Activated T-helper 17 cell treated with anti-CD3 and anti-CD28 coated beads, Interleukin-2, amount 50 U/mL, for 72 hours (primary cell): Measurements from ENCODE around the gene GLYR1. TPM values are rescaled to one million over a fixed set of nuclear protein-coding genes. Genes with fewer than 3 reads are reported as not detected.
"Not testable (repeated sequence)": the region's sequence is repeated elsewhere in the genome, so short reads cannot be mapped to it uniquely, and the experiment has no call there.

ENCODE experiments used
- ATAC-seq: fragments of 150-1000 bp; cut with Tn5 transposase; replicated peaks from 2 replicates; pipeline ENCODE4 v1.10.0; 2021; ENCODE audit warnings: mild to moderate bottlenecking, moderate library complexity
- H3K27ac Mint-ChIP-seq: one replicate; pipeline ENCODE4 v1.8.0; 2022; ENCODE audit warnings: mixed read lengths
- H3K27me3 Mint-ChIP-seq: one replicate; pipeline ENCODE4 v1.8.0; 2022; ENCODE audit warnings: mixed read lengths
- H3K36me3 Mint-ChIP-seq: one replicate; pipeline ENCODE4 v1.8.0; 2022; ENCODE audit warnings: low read depth, mild to moderate bottlenecking, mixed read lengths
- H3K4me1 Mint-ChIP-seq: one replicate; pipeline ENCODE4 v1.8.0; 2022; ENCODE audit warnings: mixed read lengths
- H3K4me3 Mint-ChIP-seq: one replicate; pipeline ENCODE4 v1.8.0; 2022; ENCODE audit warnings: mild to moderate bottlenecking, mixed read lengths
- H3K9me3 Mint-ChIP-seq: one replicate; pipeline ENCODE4 v1.8.0; 2022; ENCODE audit warnings: mixed read lengths
- total RNA-seq, 2 donors: library from RNA; stranded (reverse); gene quantifications; one replicate each; pipeline ENCODE4 v1.2.3, GENCODE V29; 2022

The GLYR1 gene
- 10 to 100 TPM; 57.8 to 97.2 TPM for total RNA-seq

DNA sequence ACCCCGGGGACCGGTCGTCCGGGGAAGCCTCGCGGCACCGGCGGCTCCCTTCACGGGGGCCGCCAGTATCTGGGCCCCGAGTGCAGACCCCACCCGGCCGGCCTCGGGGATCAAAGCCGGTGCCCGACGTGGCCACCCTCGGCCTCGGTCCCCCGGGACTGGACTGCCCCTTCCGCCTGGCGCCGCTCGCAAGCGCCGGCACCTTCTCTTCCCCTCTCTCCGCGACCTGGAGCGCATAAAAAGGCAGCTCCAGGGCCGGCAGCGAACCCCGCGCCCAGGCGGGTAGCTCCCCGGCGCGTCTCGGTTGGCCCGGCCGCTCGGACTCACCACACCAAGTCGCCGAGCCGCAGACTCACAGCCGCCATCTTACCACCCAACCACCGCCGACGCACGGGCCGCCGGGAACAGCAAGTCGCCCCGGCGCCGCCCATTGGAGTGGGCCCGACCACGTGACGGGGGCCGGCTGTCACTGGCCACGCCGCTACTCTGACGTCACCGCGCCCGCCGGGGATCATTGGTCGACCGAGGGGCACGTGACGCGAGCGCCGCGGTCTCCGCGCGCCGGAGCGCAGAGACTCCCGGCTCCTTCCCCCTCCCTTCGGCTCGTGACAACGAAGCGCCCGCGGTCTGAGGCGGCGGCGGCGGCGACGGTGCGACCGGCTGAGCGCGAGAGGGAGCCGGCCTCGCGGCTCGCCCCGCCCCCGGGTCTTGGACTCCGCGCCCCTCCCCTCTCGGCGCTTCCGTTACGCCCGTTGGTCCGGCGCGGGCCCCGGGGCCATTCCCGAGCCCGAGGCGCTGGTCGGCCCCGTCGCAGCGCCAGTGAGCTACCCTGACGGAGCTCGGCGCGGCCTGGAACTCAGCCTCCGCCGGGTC, at the start of gene GLYR1, which contains the start of gene UBN1:
Gene GLYR1 (minus strand): TSS at position 388 of the 873 bp plus-strand sequence. CDS start 23 bp downstream, at position 365.
Gene UBN1 (plus strand): TSS at position 581 of the 873 bp plus-strand sequence. CDS start 5,437 bp downstream, outside the sequence.
- Mint-ChIP-seq H3K27ac (peak within 1 kb of the TSS; percentile 85), H3K36me3 (peaks cover 46% of the 10 kb centered on the region), H3K4me3 (peak within 1 kb of the TSS; percentile 86), H3K4me1 (peaks cover 40% of the 10 kb centered on the region), H3K9me3 (no peaks in the 10 kb centered on the region), H3K27me3 (no peaks in the 10 kb centered on the region)
- ATAC-seq: peak; percentile 95

DNA sequence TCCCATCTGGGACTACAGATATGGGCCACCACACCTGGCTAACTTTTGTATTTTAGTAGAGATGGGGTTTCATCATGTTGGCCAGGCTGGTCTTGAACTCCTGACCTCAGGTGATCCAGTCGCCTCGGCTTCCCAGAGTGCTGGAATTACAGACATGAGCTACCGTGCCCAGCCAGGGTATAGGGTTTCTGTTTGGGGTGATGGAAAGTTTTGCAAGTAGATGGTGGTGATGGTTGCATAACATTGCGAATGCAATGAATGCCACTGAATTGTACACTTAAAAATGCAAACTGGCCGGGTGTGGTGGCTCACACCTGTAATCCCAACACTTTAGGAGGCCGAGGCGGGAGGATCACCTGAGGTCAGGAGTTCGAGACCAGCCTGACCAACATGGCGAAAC, 49.7 kb upstream of the GLYR1 start:
- not testable (repeated sequence) for H3K36me3 Mint-ChIP-seq, H3K9me3 Mint-ChIP-seq, ATAC-seq, H3K4me1 Mint-ChIP-seq, H3K4me3 Mint-ChIP-seq, H3K27me3 Mint-ChIP-seq, H3K27ac Mint-ChIP-seq

DNA sequence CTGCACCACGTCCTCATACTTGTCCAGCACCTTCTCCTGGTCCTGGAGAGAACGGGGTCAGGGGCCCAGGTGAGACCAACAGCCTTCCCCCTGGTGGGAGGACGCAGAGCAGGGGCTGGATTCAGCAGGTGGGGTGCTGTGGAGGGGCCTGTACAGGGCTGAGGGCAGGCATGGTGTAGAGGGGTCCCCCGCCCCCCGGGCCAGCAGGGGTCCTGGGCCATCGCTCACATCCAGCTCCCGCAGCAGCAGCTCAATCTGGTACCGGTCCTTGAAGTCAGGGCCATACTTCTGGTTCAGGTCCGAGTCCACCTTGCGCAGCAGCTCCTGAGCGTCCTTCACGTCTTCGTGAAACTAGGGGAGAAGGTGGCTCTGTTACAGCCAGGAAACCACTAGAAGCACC, 48.3 kb upstream of the GLYR1 start:
- no peak for ATAC-seq
- Mint-ChIP-seq H3K4me3 (no peak overlapping the region), H3K36me3 (no peaks in the 10 kb centered on the region), H3K9me3 (no peaks in the 10 kb centered on the region), H3K27me3 (no peaks in the 10 kb centered on the region), H3K4me1 (no peaks in the 10 kb centered on the region), H3K27ac (no peak overlapping the region)

DNA sequence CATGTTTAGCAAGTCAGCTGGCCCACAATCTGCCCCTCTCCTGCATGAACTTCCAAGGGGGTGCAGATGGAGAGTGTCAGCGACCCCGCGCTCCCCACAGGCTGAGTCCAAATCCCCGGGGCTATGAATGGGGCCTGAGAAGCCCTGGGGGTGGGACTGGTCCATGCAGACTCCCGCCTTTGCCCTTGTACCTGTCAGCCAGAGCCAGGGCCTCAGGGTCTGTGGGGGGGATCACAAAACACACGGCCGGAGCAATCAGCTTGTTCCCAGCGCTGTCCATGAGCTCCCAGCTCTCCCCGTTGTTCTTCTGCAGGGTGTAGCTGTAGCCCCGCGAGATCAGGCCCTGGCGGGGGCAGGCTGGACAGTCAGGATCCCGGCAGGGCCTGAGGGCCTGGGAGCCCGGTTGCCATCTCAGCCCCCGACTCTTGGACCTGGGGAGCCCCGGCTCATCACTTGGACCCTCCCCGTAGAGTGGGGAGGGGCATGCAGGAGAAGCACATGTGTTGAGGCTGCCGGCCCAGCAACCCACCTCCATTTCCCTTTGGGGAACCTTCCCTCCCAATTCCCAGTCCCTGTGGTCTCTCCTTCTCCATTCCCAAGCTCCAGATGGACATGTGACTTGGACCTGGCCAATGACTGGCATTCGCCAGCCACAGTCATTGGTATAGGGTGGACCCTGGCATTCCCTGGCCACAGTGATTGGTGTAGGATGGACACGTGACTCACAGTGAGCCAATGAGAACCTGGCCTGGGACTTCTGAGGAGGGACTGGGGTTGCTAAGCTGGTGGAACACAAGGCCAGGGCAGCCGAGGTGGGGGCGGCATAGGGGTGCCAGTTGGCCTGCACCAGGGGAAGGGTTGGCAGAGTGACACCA, 47.4 kb upstream of the GLYR1 start:
- Mint-ChIP-seq H3K27ac (no peak overlapping the region), H3K4me1 (no peaks in the 10 kb centered on the region), H3K36me3 (no peaks in the 10 kb centered on the region), H3K4me3 (no peak overlapping the region), H3K27me3 (no peaks in the 10 kb centered on the region), H3K9me3 (no peaks in the 10 kb centered on the region)
- ATAC-seq: peak; percentile 26

DNA sequence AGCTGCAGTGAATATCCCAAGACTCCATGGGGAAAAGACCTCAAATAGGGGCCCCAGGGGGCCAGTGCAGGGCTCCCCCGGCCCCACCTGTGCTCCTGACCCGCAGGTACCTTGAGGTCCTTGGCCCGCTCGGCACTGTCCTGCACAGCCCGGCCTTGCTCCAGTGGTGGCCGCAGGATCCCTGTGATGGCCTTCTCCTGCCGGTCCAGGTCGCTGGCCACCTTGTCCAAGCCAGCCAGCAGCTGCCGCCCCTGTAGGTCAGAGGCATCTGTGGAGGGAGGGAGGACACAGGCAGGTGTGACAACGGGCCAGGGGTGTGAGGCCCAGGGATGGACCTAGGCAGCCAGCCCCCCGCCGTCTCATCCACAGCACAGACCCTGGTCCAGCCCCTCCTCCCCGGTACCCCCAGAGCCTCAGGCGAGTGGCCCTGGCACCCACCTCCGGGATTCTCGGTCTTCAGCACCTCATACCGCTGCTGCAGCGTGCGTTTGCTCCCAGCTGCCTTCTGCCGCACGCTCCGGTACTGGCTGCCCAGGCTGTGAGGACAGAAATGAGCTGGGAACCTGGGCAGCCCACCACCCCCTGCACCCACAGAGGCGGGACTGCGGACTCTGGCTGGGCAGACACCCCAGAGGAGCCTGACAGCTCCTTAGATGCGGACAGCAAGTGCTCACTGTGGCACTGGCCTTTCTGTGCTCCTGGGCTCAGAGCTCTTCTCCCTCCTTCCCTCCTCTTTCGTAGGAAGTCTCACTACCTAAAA, 46.2 kb upstream of the GLYR1 start:
- Mint-ChIP-seq H3K9me3 (no peaks in the 10 kb centered on the region), H3K27me3 (no peaks in the 10 kb centered on the region), H3K4me3 (no peak overlapping the region), H3K36me3 (no peaks in the 10 kb centered on the region), H3K27ac (no peak overlapping the region), H3K4me1 (no peaks in the 10 kb centered on the region)
- no peak for ATAC-seq

DNA sequence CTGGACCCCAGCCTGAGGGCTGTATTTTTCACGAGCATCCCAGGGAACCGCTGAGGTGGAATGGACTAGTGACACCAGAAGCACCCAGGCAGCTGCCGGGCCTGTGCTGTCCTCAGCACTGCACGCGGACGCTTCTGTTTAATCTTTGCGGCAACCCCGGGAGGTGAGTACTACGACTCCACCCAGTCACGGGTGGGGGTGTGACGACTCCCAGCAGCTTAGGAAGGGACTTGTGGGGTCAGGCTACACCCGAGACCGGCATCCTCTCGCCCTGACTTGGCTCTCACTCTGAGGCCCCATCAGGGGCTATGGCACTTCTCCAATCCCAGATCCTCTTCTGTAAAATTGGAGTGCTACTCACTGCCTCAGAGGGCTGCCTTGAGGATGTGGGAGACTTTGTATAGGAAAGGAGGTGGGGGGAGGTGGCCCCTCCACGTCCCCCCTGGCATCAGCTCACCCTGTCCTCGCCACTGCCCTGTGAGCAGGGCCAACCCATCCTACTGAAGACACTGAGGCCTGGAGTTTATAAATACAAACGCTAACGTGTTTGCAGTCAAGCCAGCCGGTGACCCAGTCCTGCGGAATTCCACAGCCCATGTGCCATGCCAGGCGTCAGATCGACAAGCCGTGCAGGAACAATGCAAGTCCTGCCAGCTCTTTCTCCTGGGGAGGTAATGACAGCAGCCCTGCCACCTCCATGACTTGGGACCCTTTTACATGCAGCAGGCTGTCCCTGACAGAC, 45.4 kb upstream of the GLYR1 start:
- Mint-ChIP-seq H3K4me3 (no peak overlapping the region), H3K27me3 (no peaks in the 10 kb centered on the region), H3K27ac (no peak overlapping the region), H3K9me3 (no peaks in the 10 kb centered on the region), H3K36me3 (no peaks in the 10 kb centered on the region), H3K4me1 (no peaks in the 10 kb centered on the region)
- ATAC-seq: no peak

DNA sequence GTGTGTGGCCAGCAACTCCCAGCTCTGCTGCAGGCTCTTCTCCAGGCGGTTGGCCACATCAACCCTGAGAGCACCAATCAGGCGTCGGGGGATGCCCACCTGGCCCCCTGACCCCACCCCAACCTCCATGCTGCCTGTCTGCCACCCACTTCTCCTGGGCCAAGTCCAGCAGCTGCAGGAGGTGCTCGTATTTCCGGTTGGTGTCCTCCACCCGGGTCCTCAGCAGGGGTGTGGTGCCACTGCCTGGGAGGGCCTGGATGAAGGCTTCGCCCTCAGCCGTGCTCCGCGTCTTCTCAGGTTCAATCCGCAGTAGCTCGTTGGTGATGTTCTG, 44.8 kb upstream of the GLYR1 start:
- no peak overlapping the region for H3K4me3 Mint-ChIP-seq
- no peak overlapping the region for H3K27ac Mint-ChIP-seq
- H3K9me3 Mint-ChIP-seq: no peaks in the 10 kb centered on the region
- H3K4me1 Mint-ChIP-seq: no peaks in the 10 kb centered on the region
- no peaks in the 10 kb centered on the region for H3K27me3 Mint-ChIP-seq
- no peak for ATAC-seq
- no peaks in the 10 kb centered on the region for H3K36me3 Mint-ChIP-seq

DNA sequence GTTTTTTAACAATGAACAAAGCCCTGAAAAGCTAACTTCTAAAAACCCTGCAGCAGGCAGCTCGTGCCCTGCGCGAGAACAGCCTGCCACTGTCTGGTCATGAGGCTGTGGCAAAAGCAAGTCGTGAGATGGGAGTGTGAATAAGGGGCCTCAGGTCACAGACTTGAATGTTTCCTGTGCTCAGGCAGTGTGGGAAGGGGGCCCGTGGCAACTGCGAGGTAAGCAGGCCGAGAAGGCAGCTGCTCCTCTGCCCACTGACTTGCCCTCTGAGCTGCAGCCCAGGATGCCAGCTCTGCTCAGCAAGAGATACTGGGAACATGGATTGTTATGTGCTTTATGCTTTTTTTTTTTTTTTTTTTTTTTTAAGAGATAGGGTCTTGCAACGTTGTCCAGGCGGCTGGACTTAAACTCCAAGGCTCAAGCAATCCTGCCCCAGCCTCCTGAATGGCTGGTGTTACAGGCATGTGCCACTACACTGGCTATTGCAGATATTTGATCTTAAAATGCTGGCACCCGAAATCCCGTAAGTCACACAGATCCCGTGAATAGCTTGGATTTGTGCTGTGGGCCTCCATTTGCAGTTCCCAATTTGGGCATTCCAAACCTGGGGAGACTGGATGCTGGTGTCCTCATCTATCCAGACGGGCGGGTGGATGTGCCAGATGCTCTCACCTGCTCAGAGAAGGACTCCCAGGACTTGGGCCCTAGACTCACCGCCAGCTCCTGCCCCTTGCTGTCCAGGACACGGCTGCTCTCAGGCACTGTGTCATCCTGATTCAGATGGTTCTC, 44.2 kb upstream of the GLYR1 start:
- no peaks in the 10 kb centered on the region for H3K4me1 Mint-ChIP-seq
- no peak overlapping the region for H3K27ac Mint-ChIP-seq
- no peak for ATAC-seq
- no peaks in the 10 kb centered on the region for H3K27me3 Mint-ChIP-seq
- H3K36me3 Mint-ChIP-seq: peaks cover 3% of the 10 kb centered on the region
- H3K4me3 Mint-ChIP-seq: no peak overlapping the region
- no peaks in the 10 kb centered on the region for H3K9me3 Mint-ChIP-seq

DNA sequence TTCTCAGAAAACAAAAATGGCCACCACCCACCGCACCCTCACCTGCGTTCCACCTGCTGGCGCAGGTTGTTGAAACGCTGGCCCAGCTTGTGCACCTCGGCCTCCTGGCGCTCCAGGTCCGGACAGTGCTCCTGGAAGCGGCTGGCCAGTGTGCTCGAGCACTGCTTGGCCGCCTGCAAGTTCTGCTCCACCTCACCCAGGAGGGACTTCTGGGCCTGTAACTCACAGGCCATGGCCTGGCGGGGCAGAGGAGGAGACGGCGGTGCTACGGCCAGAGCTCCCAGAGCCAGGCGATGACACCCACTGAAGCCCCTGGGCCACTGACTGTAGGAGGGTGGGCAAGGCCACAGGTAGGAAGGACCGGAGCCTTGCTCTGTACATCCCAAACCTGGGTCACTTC, 43.6 kb upstream of the GLYR1 start:
- ATAC-seq: no peak
- H3K27me3 Mint-ChIP-seq: no peaks in the 10 kb centered on the region
- H3K9me3 Mint-ChIP-seq: no peaks in the 10 kb centered on the region
- peaks cover 9% of the 10 kb centered on the region for H3K36me3 Mint-ChIP-seq
- no peak overlapping the region for H3K27ac Mint-ChIP-seq
- no peak overlapping the region for H3K4me3 Mint-ChIP-seq
- H3K4me1 Mint-ChIP-seq: peaks cover 3% of the 10 kb centered on the region

DNA sequence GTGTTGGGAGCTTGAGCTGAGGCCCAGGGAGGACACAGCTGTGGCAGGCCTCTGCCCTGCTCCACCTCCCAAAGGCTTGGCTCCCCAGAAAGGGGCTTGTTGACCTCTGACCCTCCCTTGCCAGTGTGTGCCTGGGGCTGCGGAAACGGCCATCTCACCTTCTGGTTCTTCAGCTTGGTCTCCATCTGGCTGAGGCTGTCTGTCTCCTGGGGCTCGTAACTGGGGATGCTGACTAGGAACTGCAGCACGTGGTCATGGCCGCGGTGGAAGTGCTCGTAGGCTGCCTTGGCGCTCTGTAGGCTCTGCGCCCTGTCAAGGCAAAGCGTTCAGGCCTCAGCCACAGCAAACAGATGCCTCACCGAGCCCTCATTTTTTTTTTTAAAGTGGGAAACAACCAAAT, 42.9 kb upstream of the GLYR1 start:
- H3K4me1 Mint-ChIP-seq: peaks cover 3% of the 10 kb centered on the region
- H3K27ac Mint-ChIP-seq: no peak overlapping the region
- no peaks in the 10 kb centered on the region for H3K9me3 Mint-ChIP-seq
- H3K27me3 Mint-ChIP-seq: no peaks in the 10 kb centered on the region
- no peak overlapping the region for H3K4me3 Mint-ChIP-seq
- no peak for ATAC-seq
- peaks cover 15% of the 10 kb centered on the region for H3K36me3 Mint-ChIP-seq

DNA sequence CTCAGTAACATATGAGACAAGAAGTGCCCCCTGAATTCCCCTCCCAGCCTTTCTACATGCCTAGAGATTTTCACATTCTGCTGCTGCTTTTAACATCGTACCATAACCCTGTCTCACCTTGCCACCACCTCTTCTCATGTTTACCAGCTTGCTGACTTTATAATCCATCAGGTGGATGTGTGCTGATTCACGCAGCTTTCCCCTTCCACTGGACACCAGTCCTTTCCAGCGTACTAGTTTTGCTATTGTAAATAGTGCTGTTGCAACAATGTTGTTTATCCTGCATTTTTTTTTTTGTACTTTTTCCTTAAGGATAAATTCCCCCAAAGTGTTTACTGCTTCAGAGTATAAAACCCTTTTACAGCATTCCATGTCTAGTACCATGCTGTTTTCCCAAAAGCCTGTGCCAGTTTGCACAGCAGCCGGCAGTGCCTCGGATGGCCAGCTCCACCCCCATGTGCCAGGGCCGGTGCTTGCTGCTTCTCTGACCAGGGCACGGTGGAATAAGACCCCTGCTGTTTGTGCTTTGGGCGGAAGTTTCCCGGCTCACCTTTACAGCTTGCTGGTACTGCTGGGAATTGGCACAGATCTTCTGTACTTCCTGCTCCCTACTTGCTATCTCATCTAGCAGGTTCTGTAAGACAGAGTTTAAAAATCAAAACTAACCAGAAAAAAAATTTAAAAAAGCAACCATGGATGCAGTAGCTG, 41.5 kb upstream of the GLYR1 start:
- ATAC-seq: no peak
- Mint-ChIP-seq H3K4me1 (peaks cover 3% of the 10 kb centered on the region), H3K27me3 (no peaks in the 10 kb centered on the region), H3K27ac (peak overlapping the region; percentile 50), H3K4me3 (no peak overlapping the region), H3K9me3 (no peaks in the 10 kb centered on the region), H3K36me3 (peaks cover 30% of the 10 kb centered on the region)

DNA sequence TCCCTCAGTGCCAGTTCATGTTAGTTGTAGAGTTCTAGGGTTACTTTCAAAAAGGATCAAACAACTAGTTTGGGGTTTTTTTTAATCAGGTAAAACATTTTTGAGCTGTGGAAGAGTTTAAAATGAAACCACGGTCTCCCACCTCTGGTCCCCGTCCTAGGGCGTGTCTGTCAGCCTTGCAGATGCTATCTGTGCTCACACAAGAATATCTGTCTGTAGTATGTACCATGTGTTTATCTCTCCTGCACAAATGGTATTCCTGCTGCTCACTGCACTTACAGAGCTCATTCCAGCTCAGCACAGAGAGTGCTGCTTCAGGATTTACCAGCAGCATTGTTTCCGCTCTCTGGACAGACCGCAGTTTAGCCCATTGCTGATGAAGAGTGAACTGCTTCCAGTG, 39.1 kb upstream of the GLYR1 start:
- peaks cover 51% of the 10 kb centered on the region for H3K36me3 Mint-ChIP-seq
- H3K4me1 Mint-ChIP-seq: peaks cover 3% of the 10 kb centered on the region
- no peak for ATAC-seq
- H3K4me3 Mint-ChIP-seq: no peak overlapping the region
- H3K27ac Mint-ChIP-seq: peak overlapping the region; percentile 51
- H3K9me3 Mint-ChIP-seq: no peaks in the 10 kb centered on the region
- H3K27me3 Mint-ChIP-seq: no peaks in the 10 kb centered on the region
